B cell (primary cell): Measurements from ENCODE around the gene COG3.

Experiments used
- EZH2 ChIP-seq: IDR thresholded peaks from 2 replicates; pipeline ENCODE4 v1.6.1; 2012; ENCODE audit warnings: borderline replicate concordance, low read depth, mild to moderate bottlenecking, moderate library complexity, low read length; ENCODE audit not compliant: insufficient read depth, poor library complexity, severe bottlenecking
- TF ChIP-seq, protein P1 (sequence below): fragments of 200-600 bp; IDR thresholded peaks from one replicate; pipeline ENCODE4 v1.8.0; 2022; ENCODE audit warnings: antibody characterized with exemption, mild to moderate bottlenecking

DNA sequence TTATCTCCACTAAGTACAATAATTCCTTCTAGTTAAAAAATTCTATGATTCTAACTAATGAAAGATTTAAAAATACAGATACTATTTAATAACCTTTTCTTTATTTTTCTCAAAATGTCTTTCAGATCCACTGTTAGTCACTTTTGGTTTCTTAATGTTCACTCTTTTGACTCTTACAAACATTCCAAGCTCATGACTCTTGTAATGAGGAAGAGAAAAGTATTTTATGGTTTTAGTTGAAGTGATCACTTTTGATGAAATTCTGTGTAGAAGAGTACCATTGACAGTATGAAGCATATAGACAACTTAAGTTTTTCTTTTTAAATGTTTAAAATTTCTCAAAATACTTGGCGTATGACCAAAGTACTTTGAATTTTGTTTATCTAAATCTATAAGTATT lies 27.8 kb downstream of the COG3 start:
- TF ChIP-seq, protein P1, sequence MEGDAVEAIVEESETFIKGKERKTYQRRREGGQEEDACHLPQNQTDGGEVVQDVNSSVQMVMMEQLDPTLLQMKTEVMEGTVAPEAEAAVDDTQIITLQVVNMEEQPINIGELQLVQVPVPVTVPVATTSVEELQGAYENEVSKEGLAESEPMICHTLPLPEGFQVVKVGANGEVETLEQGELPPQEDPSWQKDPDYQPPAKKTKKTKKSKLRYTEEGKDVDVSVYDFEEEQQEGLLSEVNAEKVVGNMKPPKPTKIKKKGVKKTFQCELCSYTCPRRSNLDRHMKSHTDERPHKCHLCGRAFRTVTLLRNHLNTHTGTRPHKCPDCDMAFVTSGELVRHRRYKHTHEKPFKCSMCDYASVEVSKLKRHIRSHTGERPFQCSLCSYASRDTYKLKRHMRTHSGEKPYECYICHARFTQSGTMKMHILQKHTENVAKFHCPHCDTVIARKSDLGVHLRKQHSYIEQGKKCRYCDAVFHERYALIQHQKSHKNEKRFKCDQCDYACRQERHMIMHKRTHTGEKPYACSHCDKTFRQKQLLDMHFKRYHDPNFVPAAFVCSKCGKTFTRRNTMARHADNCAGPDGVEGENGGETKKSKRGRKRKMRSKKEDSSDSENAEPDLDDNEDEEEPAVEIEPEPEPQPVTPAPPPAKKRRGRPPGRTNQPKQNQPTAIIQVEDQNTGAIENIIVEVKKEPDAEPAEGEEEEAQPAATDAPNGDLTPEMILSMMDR: no peak
- no peak for TF ChIP-seq EZH2
